ENCODE measurements around the gene ARHGAP1.

Gene ARHGAP1

GRCh38 chr11:46694072-46694471 is 6.3 kb downstream of the ARHGAP1 start:
- H3K9me3 Mint-ChIP-seq: no peaks in the 10 kb centered on the region
- no peak overlapping the region for H3K4me3 Mint-ChIP-seq
- H3K27ac Mint-ChIP-seq: peak overlapping the region; percentile 44
- H3K4me1 Mint-ChIP-seq: peaks cover 17 to 27% of the 10 kb centered on the region in 2 donors
- ATAC-seq (replicated peaks): no peak
- DNase-seq: no peak
- H3K27me3 Mint-ChIP-seq: no peaks in the 10 kb centered on the region
- peaks cover 19 to 42% of the 10 kb centered on the region in 2 donors for H3K36me3 Mint-ChIP-seq

- H3K4me3 Mint-ChIP-seq: no peak overlapping the region
- peaks cover 13 to 23% of the 10 kb centered on the region in 2 donors for H3K4me1 Mint-ChIP-seq
- no peak for DNase-seq
- H3K9me3 Mint-ChIP-seq: no peaks in the 10 kb centered on the region
- no peak overlapping the region for H3K27ac Mint-ChIP-seq
- no peak for ATAC-seq (replicated peaks)
- no peaks in the 10 kb centered on the region for H3K27me3 Mint-ChIP-seq
- peaks cover 19 to 43% of the 10 kb centered on the region in 2 donors for H3K36me3 Mint-ChIP-seq
Measured at GRCh38 chr11:46693597-46694012, 6.8 kb downstream of the ARHGAP1 start.

GRCh38 chr11:46692450-46692849 is 8.0 kb downstream of the ARHGAP1 start:
- H3K4me3 Mint-ChIP-seq: no peak overlapping the region
- H3K36me3 Mint-ChIP-seq: peaks cover 22 to 46% of the 10 kb centered on the region in 2 donors
- no peaks in the 10 kb centered on the region for H3K9me3 Mint-ChIP-seq

GRCh38 chr11:46690702-46691101 is 9.7 kb downstream of the ARHGAP1 start:
- no peak for ATAC-seq (replicated peaks)
- Mint-ChIP-seq H3K36me3 (peaks cover 28 to 49% of the 10 kb centered on the region in 2 donors), H3K4me3 (no peak overlapping the region), H3K9me3 (no peaks in the 10 kb centered on the region), H3K27me3 (no peaks in the 10 kb centered on the region), H3K4me1 (peaks cover 2 to 6% of the 10 kb centered on the region in 2 donors), H3K27ac (peak overlapping the region; percentile 22)
- DNase-seq: no peak

More at GRCh38 chr11:46692450-46692849, 8.0 kb downstream of the ARHGAP1 start:
- DNase-seq (no peak), ATAC-seq (replicated peaks) (no peak)
- no peaks in the 10 kb centered on the region for H3K27me3 Mint-ChIP-seq
- no peak overlapping the region for H3K27ac Mint-ChIP-seq
- peaks cover 5 to 12% of the 10 kb centered on the region in 2 donors for H3K4me1 Mint-ChIP-seq

GRCh38 chr11:46686886-46687795 is 13.3 kb downstream of the ARHGAP1 start:
- Mint-ChIP-seq H3K36me3 (peaks cover 22 to 37% of the 10 kb centered on the region in 2 donors), H3K4me1 (no peaks in the 10 kb centered on the region), H3K9me3 (no peaks in the 10 kb centered on the region), H3K4me3 (no peak overlapping the region), H3K27ac (no peak overlapping the region), H3K27me3 (no peaks in the 10 kb centered on the region)
- ATAC-seq (replicated peaks) (no peak), DNase-seq (no peak)

GRCh38 chr11:46684367-46684766 is 16.1 kb downstream of the ARHGAP1 start:
- Mint-ChIP-seq H3K4me3 (no peak overlapping the region), H3K9me3 (no peaks in the 10 kb centered on the region), H3K27ac (no peak overlapping the region), H3K27me3 (no peaks in the 10 kb centered on the region), H3K4me1 (no peaks in the 10 kb centered on the region), H3K36me3 (peaks cover 30 to 40% of the 10 kb centered on the region in 2 donors)
- ATAC-seq (replicated peaks) (no peak), DNase-seq (no peak)

- H3K9me3 Mint-ChIP-seq: no peaks in the 10 kb centered on the region
- no peaks in the 10 kb centered on the region for H3K27me3 Mint-ChIP-seq
- H3K36me3 Mint-ChIP-seq: peaks cover 33 to 44% of the 10 kb centered on the region in 2 donors
- DNase-seq: no peak
- no peak for ATAC-seq (replicated peaks)
- H3K4me3 Mint-ChIP-seq: no peak overlapping the region
- peaks cover 0 to under 1% of the 10 kb centered on the region in 2 donors for H3K4me1 Mint-ChIP-seq
- H3K27ac Mint-ChIP-seq: no peak overlapping the region
Measured at GRCh38 chr11:46682773-46683752, 17.4 kb downstream of the ARHGAP1 start.

- no peak overlapping the region for H3K4me3 Mint-ChIP-seq
- H3K36me3 Mint-ChIP-seq: peaks cover 34 to 41% of the 10 kb centered on the region in 2 donors
- H3K27me3 Mint-ChIP-seq: no peaks in the 10 kb centered on the region
- H3K9me3 Mint-ChIP-seq: no peaks in the 10 kb centered on the region
- H3K4me1 Mint-ChIP-seq: peaks cover 7 to 10% of the 10 kb centered on the region in 2 donors
- ATAC-seq (replicated peaks) (no peak), DNase-seq (no peak)
- no peak overlapping the region for H3K27ac Mint-ChIP-seq
Measured at GRCh38 chr11:46681814-46682213, 18.6 kb downstream of the ARHGAP1 start.

- no peak overlapping the region for H3K27ac Mint-ChIP-seq
- DNase-seq (no peak), ATAC-seq (replicated peaks) (no peak)
- no peaks in the 10 kb centered on the region for H3K27me3 Mint-ChIP-seq
- no peaks in the 10 kb centered on the region for H3K9me3 Mint-ChIP-seq
- H3K36me3 Mint-ChIP-seq: peaks cover 33 to 42% of the 10 kb centered on the region in 2 donors
- peaks cover 13 to 15% of the 10 kb centered on the region in 2 donors for H3K4me1 Mint-ChIP-seq
- no peak overlapping the region for H3K4me3 Mint-ChIP-seq
Measured at GRCh38 chr11:46680815-46681214, 19.6 kb downstream of the ARHGAP1 start.

- Mint-ChIP-seq H3K4me3 (no peak overlapping the region), H3K4me1 (peaks cover 17 to 18% of the 10 kb centered on the region in 2 donors), H3K36me3 (peaks cover 33 to 42% of the 10 kb centered on the region in 2 donors), H3K9me3 (no peaks in the 10 kb centered on the region), H3K27ac (peak overlapping the region; percentile 37), H3K27me3 (no peaks in the 10 kb centered on the region)
- ATAC-seq (replicated peaks) (no peak), DNase-seq (no peak)
Measured at GRCh38 chr11:46680164-46680760, 20.2 kb downstream of the ARHGAP1 start.

- Mint-ChIP-seq H3K9me3 (no peaks in the 10 kb centered on the region), H3K27ac (no peak overlapping the region), H3K4me3 (no peak overlapping the region), H3K36me3 (peaks cover 33 to 42% of the 10 kb centered on the region in 2 donors), H3K27me3 (no peaks in the 10 kb centered on the region), H3K4me1 (peaks cover 24 to 25% of the 10 kb centered on the region in 2 donors)
- no peak for DNase-seq
- ATAC-seq (replicated peaks): no peak
Measured at GRCh38 chr11:46679241-46680163, 20.9 kb downstream of the ARHGAP1 start.

- ATAC-seq (replicated peaks) (no peak), DNase-seq (no peak)
- Mint-ChIP-seq H3K36me3 (peaks cover 32 to 40% of the 10 kb centered on the region in 2 donors), H3K4me3 (no peak overlapping the region), H3K27ac (no peak overlapping the region), H3K4me1 (peaks cover 26 to 30% of the 10 kb centered on the region in 2 donors), H3K9me3 (no peaks in the 10 kb centered on the region), H3K27me3 (no peaks in the 10 kb centered on the region)
Measured at GRCh38 chr11:46678741-46679130, 21.7 kb downstream of the ARHGAP1 start.

Data from stimulated activated naive B cell treated with anti-CD40 and anti-IgM and Interleukin-4, amounts not matched to agents 10 μg/mL and 1 μg/mL and 100 μg/mL, for 72 hours (primary cell).